ENCODE results near the gene PRXL2C.

Gene PRXL2C

GRCh38 chr9:96616817-96617438 is 38.2 kb downstream of the PRXL2C start:
- no peak for TF ChIP-seq RAD21 (IDR thresholded peaks at IDR 0.05; ENCODE audit: low read depth)
- no peak for TF ChIP-seq MAX (IDR thresholded peaks at IDR 0.05)
- no peak for TF ChIP-seq TCF12 (IDR thresholded peaks at IDR 0.05; ENCODE audit: low read depth)
- TF ChIP-seq ZBTB7A (IDR thresholded peaks at IDR 0.05; ENCODE audit: low read depth) = no peak

GRCh38 chr9:96615411-96615810 is 39.7 kb downstream of the PRXL2C start:
- TF ChIP-seq FOXM1 (IDR thresholded peaks at IDR 0.05; ENCODE audit: borderline replicate concordance, low read depth) (no peak), RAD21 (IDR thresholded peaks at IDR 0.05; ENCODE audit: low read depth) (no peak), YY1 (IDR thresholded peaks at IDR 0.05; ENCODE audit: low read depth) (no peak), EGR1 (IDR thresholded peaks at IDR 0.05) (no peak), USF1 (IDR thresholded peaks at IDR 0.05) (no peak), ZBTB7A (IDR thresholded peaks at IDR 0.05; ENCODE audit: low read depth) (no peak), MAX (IDR thresholded peaks at IDR 0.05) (no peak), REST (IDR thresholded peaks at IDR 0.05; ENCODE audit: low read depth) (no peak), TCF12 (IDR thresholded peaks at IDR 0.05; ENCODE audit: low read depth) (no peak), CEBPB (IDR thresholded peaks at IDR 0.05) (no peak), TAF1 (IDR thresholded peaks at IDR 0.05; ENCODE audit: low read depth) (no peak)

GRCh38 chr9:96614664-96615063 is 40.5 kb downstream of the PRXL2C start:
- TF ChIP-seq CEBPB (IDR thresholded peaks at IDR 0.05) = 0 out of 2 replicates have a peak, but pooled peaks have one; percentile 23

GRCh38 chr9:96612966-96613589 is 42.0 kb downstream of the PRXL2C start:
- TF ChIP-seq EGR1 (IDR thresholded peaks at IDR 0.05) (no peak), MAX (IDR thresholded peaks at IDR 0.05) (no peak), YY1 (IDR thresholded peaks at IDR 0.05; ENCODE audit: low read depth) (no peak), RAD21 (IDR thresholded peaks at IDR 0.05; ENCODE audit: low read depth) (no peak), TAF1 (IDR thresholded peaks at IDR 0.05; ENCODE audit: low read depth) (no peak), ZBTB7A (IDR thresholded peaks at IDR 0.05; ENCODE audit: low read depth) (no peak), FOXM1 (IDR thresholded peaks at IDR 0.05; ENCODE audit: borderline replicate concordance, low read depth) (no peak), TEAD4 (IDR thresholded peaks at IDR 0.05) (no peak), TCF12 (IDR thresholded peaks at IDR 0.05; ENCODE audit: low read depth) (no peak), CREB1 (IDR thresholded peaks at IDR 0.05; ENCODE audit: low read depth) (no peak)

- no peak for TF ChIP-seq TAF1 (IDR thresholded peaks at IDR 0.05; ENCODE audit: low read depth)
- no peak for TF ChIP-seq CEBPB (IDR thresholded peaks at IDR 0.05)
- TF ChIP-seq REST (IDR thresholded peaks at IDR 0.05; ENCODE audit: low read depth) = no peak
- TF ChIP-seq ZBTB7A (IDR thresholded peaks at IDR 0.05; ENCODE audit: low read depth) = no peak
- no peak for TF ChIP-seq TCF12 (IDR thresholded peaks at IDR 0.05; ENCODE audit: low read depth)
- no peak for TF ChIP-seq USF1 (IDR thresholded peaks at IDR 0.05)
- no peak for TF ChIP-seq NFIC (IDR thresholded peaks at IDR 0.05)
- TF ChIP-seq YY1 (IDR thresholded peaks at IDR 0.05; ENCODE audit: low read depth) = no peak
- no peak for TF ChIP-seq TEAD4 (IDR thresholded peaks at IDR 0.05)
- no peak for TF ChIP-seq RAD21 (IDR thresholded peaks at IDR 0.05; ENCODE audit: low read depth)
- no peak for TF ChIP-seq MAX (IDR thresholded peaks at IDR 0.05)
These were observed 42.8 kb downstream of the PRXL2C start for GRCh38 chr9:96612105-96612965.

All from Ishikawa (cell line).